HepG2 (cell line): Measurements from ENCODE around the gene PRDX5. TPM values are rescaled to one million over a fixed set of nuclear protein-coding genes. Genes with fewer than 3 reads are reported as not detected.

Source experiments
- ETV5 ChIP-seq: IDR thresholded peaks from 2 replicates; pipeline ENCODE4 v1.6.1; 2018; ENCODE audit warnings: missing biosample characterization, missing genetic modification reagents, inconsistent platforms, borderline replicate concordance
- GABPB1 ChIP-seq: IDR thresholded peaks from 2 replicates; pipeline ENCODE4 v1.6.1; 2016; ENCODE audit warnings: mild to moderate bottlenecking, missing genetic modification reagents, moderate library complexity, missing compliant biosample characterization
- GATA4 ChIP-seq: sonication (generic); IDR thresholded peaks from 2 replicates; pipeline ENCODE4 v1.6.1; 2016; ENCODE audit warnings: antibody characterized with exemption, low read depth, borderline replicate concordance
- GLI4 ChIP-seq: sonication (generic); formaldehyde crosslinking; IDR thresholded peaks from 2 replicates; pipeline ENCODE4 v1.5.1; 2020; ENCODE audit warnings: missing genetic modification reagents, mild to moderate bottlenecking, moderate library complexity, borderline replicate concordance
- HOXA3 ChIP-seq: sonication (generic); formaldehyde crosslinking; IDR thresholded peaks from 2 replicates; pipeline ENCODE4 v1.5.0; 2020; ENCODE audit warnings: missing genetic modification reagents
- JUND ChIP-seq: sonication (generic); formaldehyde crosslinking; IDR thresholded peaks from 2 replicates; pipeline ENCODE4 v1.8.0; 2022; ENCODE audit warnings: mild to moderate bottlenecking, missing genetic modification reagents
- KDM2A ChIP-seq: sonication (generic); formaldehyde crosslinking; IDR thresholded peaks from 2 replicates; pipeline ENCODE4 v1.4.0; 2020; ENCODE audit warnings: low read depth, missing genetic modification reagents, borderline replicate concordance
- KLF11 ChIP-seq: IDR thresholded peaks from 2 replicates; pipeline ENCODE4 v1.6.1; 2016; ENCODE audit warnings: missing compliant biosample characterization
- KLF15 ChIP-seq: sonication (generic); formaldehyde crosslinking; IDR thresholded peaks from 2 replicates; pipeline ENCODE4 v1.8.1; 2023; ENCODE audit warnings: borderline replicate concordance, mild to moderate bottlenecking, inconsistent platforms, missing genetic modification reagents, mixed read lengths
- MAFF ChIP-seq: IDR thresholded peaks from 2 replicates; pipeline ENCODE4 v1.6.1; 2011; ENCODE audit warnings: low read depth, low read length, improper control_type of control experiment
- NFRKB ChIP-seq: fragments of 450-650 bp; IDR thresholded peaks from 2 replicates; pipeline ENCODE4 v1.6.1; 2017
- RAD21 ChIP-seq: fragments of 450-650 bp; formaldehyde crosslinking; IDR thresholded peaks from 2 replicates; pipeline ENCODE4 v1.5.0; 2020; ENCODE audit warnings: mild to moderate bottlenecking
- SMAD9 ChIP-seq: sonication (generic); formaldehyde crosslinking; IDR thresholded peaks from 2 replicates; pipeline ENCODE4 v1.5.1; 2020; ENCODE audit warnings: mild to moderate bottlenecking, missing genetic modification reagents
- SPEN ChIP-seq: sonication (generic); formaldehyde crosslinking; IDR thresholded peaks from 2 replicates; pipeline ENCODE4 v1.5.1; 2020; ENCODE audit warnings: low read depth, mild to moderate bottlenecking, missing genetic modification reagents
- U2AF2 ChIP-seq: fragments of 200-400 bp; formaldehyde crosslinking; IDR thresholded peaks from 2 replicates; pipeline ENCODE4 v1.6.1; 2017; ENCODE audit warnings: low read depth, mild to moderate bottlenecking, low read length
- WIZ ChIP-seq: sonication (generic); formaldehyde crosslinking; IDR thresholded peaks from 2 replicates; pipeline ENCODE4 v1.5.1; 2020; ENCODE audit warnings: mild to moderate bottlenecking, missing genetic modification reagents
- ZIK1 ChIP-seq: sonication (generic); formaldehyde crosslinking; IDR thresholded peaks from 2 replicates; pipeline ENCODE4 v1.5.0; 2020; ENCODE audit warnings: mild to moderate bottlenecking, low read depth, missing genetic modification reagents, borderline replicate concordance
- ZNF567 ChIP-seq: sonication (generic); formaldehyde crosslinking; IDR thresholded peaks from 2 replicates; pipeline ENCODE4 v1.8.1; 2023; ENCODE audit warnings: mild to moderate bottlenecking, missing genetic modification reagents, borderline replicate concordance
- ZNF619 ChIP-seq: sonication (generic); formaldehyde crosslinking; IDR thresholded peaks from 2 replicates; pipeline ENCODE4 v1.4.0; 2020; ENCODE audit warnings: mild to moderate bottlenecking, missing genetic modification reagents
- ZNF644 ChIP-seq: IDR thresholded peaks from 2 replicates; pipeline ENCODE4 v1.6.1; 2016; ENCODE audit warnings: low read depth
- ZNF772 ChIP-seq: sonication (generic); formaldehyde crosslinking; IDR thresholded peaks from 2 replicates; pipeline ENCODE4 v1.5.0; 2020; ENCODE audit warnings: mild to moderate bottlenecking, missing genetic modification reagents
- ZNF839 ChIP-seq: sonication (generic); formaldehyde crosslinking; IDR thresholded peaks from 2 replicates; pipeline ENCODE4 v1.4.0; 2020; ENCODE audit warnings: missing genetic modification reagents, mild to moderate bottlenecking, borderline replicate concordance
- polyA plus RNA-seq, 8 experiments: library from polyadenylated mRNA; depleted of rRNA in 3 of 8; stranded (reverse) in 7 of 8; unstranded in 1 of 8; fragments of >200 nt; fragmentation: Illumina TruSeq in 4 of 8; extraction: Trizol in 4 of 8; gene quantifications; 2 replicates each; pipeline versions ENCODE4 v1.2.1 to v1.2.3, GENCODE V29; 2011 to 2016; ENCODE audit warnings: low read depth in 4 of 8, missing spikeins in 1 of 8, mixed read lengths in 1 of 8; ENCODE audit not compliant: insufficient read depth in 1 of 8
- total RNA-seq, 5 experiments: library from RNA; depleted of rRNA; stranded (reverse); fragments of >200 nt; fragmentation: Illumina TruSeq; extraction: Trizol; gene quantifications; 2 replicates each; pipeline ENCODE4 v1.2.3, GENCODE V29; 2016; ENCODE audit warnings: low read depth in 1 of 5
- TF ChIP-seq, protein P1 (sequence below): IDR thresholded peaks from 2 replicates; pipeline ENCODE4 v1.6.1; 2012; ENCODE audit warnings: inconsistent platforms
- TF ChIP-seq, protein P2 (sequence below): sonication (generic); formaldehyde crosslinking; IDR thresholded peaks from 2 replicates; pipeline ENCODE4 v1.5.0; 2020; ENCODE audit warnings: missing genetic modification reagents, mild to moderate bottlenecking, borderline replicate concordance
- TF ChIP-seq, protein P3 (sequence below): sonication (generic); formaldehyde crosslinking; IDR thresholded peaks from 2 replicates; pipeline ENCODE4 v1.9.0; 2021; ENCODE audit warnings: missing genetic modification reagents, mild to moderate bottlenecking, borderline replicate concordance
- TF ChIP-seq, protein P4 (sequence below): IDR thresholded peaks from 2 replicates; pipeline ENCODE4 v1.6.1; 2016; ENCODE audit warnings: mild to moderate bottlenecking, missing biosample characterization, missing genetic modification reagents
- TF ChIP-seq, protein P5 (sequence below): sonication (generic); formaldehyde crosslinking; IDR thresholded peaks from 2 replicates; pipeline ENCODE4 v1.4.0; 2020; ENCODE audit warnings: mild to moderate bottlenecking, missing genetic modification reagents

Gene PRDX5
- total and polyA plus RNA-seq, 2 of the 13 experiments (the other 11 are each of a cell fraction or from before 2014, with no cell fraction given): 215 to 311 TPM

DNA sequence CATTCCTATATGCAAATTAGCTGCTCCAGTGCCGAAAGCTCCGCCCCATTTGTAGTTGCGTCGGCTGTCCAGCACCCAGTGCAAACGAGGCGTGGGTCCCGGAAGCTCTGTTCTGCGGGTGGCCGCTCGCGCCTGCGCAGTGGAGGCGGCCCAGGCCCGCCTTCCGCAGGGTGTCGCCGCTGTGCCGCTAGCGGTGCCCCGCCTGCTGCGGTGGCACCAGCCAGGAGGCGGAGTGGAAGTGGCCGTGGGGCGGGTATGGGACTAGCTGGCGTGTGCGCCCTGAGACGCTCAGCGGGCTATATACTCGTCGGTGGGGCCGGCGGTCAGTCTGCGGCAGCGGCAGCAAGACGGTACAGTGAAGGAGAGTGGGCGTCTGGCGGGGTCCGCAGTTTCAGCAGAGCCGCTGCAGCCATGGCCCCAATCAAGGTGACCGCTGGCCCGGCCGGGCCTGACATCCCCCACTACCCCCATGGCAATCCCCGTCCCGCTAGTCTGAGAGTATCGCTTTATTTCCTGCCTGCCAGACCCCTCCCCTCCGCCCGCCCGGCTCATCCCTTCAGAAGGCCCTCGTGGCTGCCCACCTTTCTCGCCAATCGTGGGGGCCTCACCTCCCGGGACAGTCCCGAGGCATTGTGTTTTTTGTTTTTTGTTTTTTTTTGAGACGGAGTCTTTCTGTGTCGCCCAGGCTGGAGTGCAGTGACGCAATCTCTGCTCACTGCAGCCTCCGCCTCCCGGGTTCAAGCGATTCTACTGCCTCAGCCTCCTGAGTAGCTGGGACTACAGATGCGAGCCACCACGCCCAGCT, at the start of gene PRDX5 (continued):
- TF ChIP-seq NFRKB: no peak
- 0 out of 2 replicates have a peak, but pooled peaks have one; percentile 28 for TF ChIP-seq ZNF567
- TF ChIP-seq SMAD9 (CRISPR knock-in tag): no peak
- no peak for TF ChIP-seq KLF15
- TF ChIP-seq, protein P1, sequence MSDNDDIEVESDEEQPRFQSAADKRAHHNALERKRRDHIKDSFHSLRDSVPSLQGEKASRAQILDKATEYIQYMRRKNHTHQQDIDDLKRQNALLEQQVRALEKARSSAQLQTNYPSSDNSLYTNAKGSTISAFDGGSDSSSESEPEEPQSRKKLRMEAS: peak; percentile 28
- TF ChIP-seq HOXA3 (CRISPR knock-in tag): peak; percentile 50; the same call in 1 of the 2 replicates
- no peak for TF ChIP-seq JUND (CRISPR knock-in tag)
- no peak for TF ChIP-seq GLI4 (CRISPR knock-in tag)
- TF ChIP-seq, protein P2, sequence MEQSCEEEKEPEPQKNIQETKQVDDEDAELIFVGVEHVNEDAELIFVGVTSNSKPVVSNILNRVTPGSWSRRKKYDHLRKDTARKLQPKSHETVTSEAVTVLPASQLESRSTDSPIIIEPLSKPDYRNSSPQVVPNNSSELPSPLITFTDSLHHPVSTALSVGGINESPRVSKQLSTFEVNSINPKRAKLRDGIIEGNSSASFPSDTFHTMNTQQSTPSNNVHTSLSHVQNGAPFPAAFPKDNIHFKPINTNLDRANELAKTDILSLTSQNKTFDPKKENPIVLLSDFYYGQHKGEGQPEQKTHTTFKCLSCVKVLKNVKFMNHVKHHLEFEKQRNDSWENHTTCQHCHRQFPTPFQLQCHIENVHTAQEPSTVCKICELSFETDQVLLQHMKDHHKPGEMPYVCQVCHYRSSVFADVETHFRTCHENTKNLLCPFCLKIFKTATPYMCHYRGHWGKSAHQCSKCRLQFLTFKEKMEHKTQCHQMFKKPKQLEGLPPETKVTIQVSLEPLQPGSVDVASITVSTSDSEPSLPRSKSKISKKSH: peak; percentile 56; the same call in 1 of the 2 replicates
- no peak; the same call in 1 of the 2 replicates for TF ChIP-seq ZNF772
- TF ChIP-seq ZNF619 (CRISPR knock-in tag): no peak
- no peak for TF ChIP-seq MAFF
- TF ChIP-seq, protein P3, sequence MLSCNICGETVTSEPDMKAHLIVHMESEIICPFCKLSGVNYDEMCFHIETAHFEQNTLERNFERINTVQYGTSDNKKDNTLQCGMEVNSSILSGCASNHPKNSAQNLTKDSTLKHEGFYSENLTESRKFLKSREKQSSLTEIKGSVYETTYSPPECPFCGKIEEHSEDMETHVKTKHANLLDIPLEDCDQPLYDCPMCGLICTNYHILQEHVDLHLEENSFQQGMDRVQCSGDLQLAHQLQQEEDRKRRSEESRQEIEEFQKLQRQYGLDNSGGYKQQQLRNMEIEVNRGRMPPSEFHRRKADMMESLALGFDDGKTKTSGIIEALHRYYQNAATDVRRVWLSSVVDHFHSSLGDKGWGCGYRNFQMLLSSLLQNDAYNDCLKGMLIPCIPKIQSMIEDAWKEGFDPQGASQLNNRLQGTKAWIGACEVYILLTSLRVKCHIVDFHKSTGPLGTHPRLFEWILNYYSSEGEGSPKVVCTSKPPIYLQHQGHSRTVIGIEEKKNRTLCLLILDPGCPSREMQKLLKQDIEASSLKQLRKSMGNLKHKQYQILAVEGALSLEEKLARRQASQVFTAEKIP (CRISPR knock-in tag): no peak
- 0 out of 2 replicates have a peak, but pooled peaks have one; percentile 20 for TF ChIP-seq GATA4
- TF ChIP-seq, protein P4, sequence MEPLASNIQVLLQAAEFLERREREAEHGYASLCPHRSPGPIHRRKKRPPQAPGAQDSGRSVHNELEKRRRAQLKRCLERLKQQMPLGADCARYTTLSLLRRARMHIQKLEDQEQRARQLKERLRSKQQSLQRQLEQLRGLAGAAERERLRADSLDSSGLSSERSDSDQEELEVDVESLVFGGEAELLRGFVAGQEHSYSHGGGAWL (CRISPR knock-in tag): no peak; the same call in 1 of the 2 replicates
- TF ChIP-seq RAD21 (CRISPR knock-in tag): peak; percentile 80
- no peak for TF ChIP-seq ZIK1 (CRISPR knock-in tag)
- TF ChIP-seq ETV5 (CRISPR knock-in tag): peak; percentile 34
- TF ChIP-seq WIZ (CRISPR knock-in tag): no peak
- no peak for TF ChIP-seq KDM2A (CRISPR knock-in tag)
- no peak for TF ChIP-seq KLF11 (CRISPR knock-in tag)
- no peak for TF ChIP-seq U2AF2
- TF ChIP-seq, protein P5, sequence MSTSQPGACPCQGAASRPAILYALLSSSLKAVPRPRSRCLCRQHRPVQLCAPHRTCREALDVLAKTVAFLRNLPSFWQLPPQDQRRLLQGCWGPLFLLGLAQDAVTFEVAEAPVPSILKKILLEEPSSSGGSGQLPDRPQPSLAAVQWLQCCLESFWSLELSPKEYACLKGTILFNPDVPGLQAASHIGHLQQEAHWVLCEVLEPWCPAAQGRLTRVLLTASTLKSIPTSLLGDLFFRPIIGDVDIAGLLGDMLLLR (CRISPR knock-in tag): no peak
- peak; percentile 39; the same call in 1 of the 2 replicates for TF ChIP-seq GABPB1 (CRISPR knock-in tag)
- no peak for TF ChIP-seq ZNF644
- TF ChIP-seq SPEN: 0 out of 2 replicates have a peak, but pooled peaks have one; percentile 43
- no peak for TF ChIP-seq ZNF839 (CRISPR knock-in tag)
